GM19455 (cell line): ENCODE results near the gene FNBP1.
A peak's percentile ranks its signal among the peaks of the same experiment; 100 is the strongest.

Source experiments
- ATAC-seq: cut with Tn5 transposase; IDR thresholded peaks from one replicate; pipeline ENCODE4 v1.9.1; 2021; ENCODE audit not compliant: unreplicated experiment

Gene FNBP1

GRCh38 chr9:130045725-130046450, 2.9 kb upstream of the FNBP1 start:
- no peak for ATAC-seq

DNA sequence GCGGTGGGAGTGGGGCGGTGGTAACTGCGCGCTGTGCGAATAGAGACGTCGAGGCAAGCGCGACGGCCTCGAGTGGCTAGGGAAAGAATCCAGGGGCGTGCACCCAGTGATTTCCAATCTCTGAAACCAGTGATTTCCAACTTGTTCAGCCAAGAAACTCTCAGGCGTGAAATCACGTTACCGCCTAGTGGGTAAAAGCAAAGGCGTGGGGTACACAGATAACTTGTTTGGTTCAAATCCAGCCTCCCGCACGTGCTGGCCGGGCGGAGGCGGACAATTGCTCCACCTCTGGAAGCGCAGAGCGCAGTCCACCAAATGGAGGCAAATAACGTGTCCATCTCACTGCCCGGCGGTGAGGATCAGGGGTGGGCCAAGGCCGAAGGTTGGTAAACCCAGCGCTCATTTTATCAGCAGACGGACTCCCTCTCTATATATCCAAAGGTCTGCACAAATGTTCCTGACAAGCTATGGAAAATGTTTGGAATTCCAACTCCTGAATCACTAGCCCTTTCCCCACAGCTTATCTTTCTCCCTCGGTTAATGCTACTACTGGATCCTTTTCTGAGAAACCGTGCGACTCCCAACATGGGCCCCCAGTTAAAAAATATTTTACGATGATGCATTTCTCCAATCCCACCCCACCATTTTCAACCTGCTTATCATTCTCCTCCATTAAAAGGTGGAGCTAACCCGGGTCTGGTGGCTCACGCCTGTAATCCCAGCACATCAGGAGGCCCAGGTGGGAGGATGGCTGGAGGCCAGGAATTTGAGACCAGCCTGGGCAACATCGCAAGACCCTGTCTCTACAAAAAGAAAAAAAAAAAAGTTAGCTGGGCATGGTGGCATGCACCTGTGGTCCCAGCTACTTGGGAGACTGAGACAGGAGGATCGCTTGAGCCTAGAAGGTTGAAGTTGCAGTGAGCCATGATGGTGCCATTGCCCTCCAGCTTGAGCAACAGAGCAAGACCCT, 950 bp upstream of the FNBP1 start:
- ATAC-seq, result no peak

DNA sequence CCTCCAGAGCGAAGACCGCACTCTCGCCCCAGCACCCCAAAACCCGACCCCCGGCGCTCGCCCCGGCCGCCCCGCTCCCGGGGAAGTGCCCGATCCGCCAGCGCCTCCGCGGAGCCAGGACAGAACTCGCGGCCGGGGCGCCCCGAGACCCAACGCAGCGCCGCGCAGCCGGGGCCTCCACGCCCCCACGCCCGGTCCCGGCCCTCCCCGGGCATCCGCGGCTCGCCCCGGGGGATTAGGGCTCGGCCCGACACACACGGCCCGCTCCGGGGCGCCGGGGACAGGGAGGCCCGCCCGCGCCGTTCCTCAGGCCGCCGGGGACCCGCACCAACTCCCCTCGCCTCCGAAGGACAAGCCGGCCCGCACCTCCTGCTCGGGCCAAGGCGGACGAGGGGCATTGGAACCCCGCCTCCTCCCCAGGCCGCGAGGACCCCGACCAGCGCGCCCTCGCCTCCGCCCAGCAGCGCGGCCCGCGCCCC, 544 bp downstream of the FNBP1 start:
- peak; percentile 0 for ATAC-seq

GRCh38 chr9:130041648-130042405, 1.2 kb downstream of the FNBP1 start:
- no peak for ATAC-seq

GRCh38 chr9:130040984-130041647, 1.9 kb downstream of the FNBP1 start:
- no peak for ATAC-seq

DNA sequence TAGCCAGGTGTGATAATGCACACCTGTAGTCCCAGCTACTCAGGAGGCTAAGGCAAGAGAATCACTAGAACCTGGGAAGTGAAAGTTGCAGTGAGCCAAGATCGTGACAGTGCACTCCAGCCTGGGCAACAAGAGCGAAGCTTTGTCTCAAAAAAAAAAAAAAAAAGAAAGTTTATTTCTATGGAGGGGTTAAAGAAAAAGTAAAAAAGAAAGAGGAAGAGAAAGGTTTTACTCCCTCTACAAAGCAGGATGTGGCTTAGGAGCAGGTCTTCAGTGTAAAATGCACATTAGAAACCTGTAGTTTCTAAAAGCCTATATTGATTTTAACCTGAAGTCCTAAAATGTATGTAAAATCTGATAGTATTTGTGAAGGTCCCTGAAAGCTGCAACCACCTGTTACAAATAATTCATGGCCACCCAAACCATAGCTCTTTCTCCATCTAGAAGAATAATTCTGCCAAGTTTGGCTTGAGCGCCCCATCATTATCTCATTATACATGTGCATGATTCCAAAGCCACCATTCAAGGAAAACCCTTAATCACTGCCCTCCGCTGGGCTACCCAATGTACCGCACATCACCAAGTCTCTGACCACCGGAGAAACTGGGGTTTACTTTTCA, 3.4 kb downstream of the FNBP1 start:
- ATAC-seq, result no peak

GRCh38 chr9:130036099-130036498, 6.9 kb downstream of the FNBP1 start:
- no peak for ATAC-seq

DNA sequence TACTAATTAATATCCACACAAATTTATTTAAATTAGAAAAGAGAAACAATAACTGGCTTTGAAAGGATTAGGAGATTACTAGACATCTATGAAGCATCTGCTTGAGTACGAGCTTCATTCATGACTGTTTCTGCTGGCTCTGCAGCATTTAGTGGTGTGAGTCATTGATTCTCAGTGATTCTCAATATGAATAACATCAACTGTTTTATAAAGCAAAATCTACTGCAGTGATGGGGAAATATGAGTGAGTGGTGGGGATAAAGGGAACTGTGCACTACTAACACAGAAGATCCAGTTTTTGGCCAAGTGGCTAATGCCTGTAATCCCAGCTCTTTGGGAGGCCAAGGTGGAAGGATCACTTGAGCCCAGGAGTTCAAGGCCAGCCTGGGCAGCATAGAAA, 8.4 kb downstream of the FNBP1 start:
- no peak for ATAC-seq

- ATAC-seq, result no peak
These were observed 12.3 kb downstream of the FNBP1 start for GRCh38 chr9:130030651-130031127.

DNA sequence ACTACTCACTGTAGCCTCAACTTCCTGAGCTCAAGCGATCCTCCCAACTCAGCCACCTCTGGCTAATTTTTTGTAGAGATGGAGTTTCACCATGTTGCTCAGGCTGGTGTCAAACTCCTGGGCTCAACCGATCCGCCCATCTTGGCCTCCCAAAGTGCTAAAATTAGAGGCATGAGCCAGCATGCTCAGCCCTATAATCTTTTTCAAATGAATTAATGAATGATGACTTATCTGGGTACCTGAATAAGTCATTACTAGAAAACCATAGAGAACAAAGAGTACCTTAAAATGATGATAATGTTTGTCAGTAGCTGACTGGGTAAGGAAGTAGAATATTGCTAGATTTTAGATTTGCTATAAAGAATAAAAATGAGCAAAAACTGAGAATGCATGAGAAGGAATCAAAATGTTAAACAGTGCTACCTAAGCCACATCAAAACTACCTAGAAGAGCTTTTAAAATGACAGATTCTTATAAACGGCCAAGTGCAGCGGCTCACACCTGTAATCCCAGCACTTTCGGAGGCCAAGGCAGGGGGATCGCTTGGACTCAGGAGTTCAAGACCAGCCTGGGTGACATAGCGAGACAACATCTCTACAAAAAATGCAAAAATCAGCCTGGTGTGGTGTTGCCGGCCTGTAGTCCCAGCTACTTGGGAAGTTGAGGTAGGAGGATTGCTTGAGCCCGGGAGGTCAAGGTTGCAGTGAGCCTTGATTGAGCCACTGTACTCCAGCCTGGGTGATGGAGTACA, 13.6 kb downstream of the FNBP1 start:
- ATAC-seq, result no peak

DNA sequence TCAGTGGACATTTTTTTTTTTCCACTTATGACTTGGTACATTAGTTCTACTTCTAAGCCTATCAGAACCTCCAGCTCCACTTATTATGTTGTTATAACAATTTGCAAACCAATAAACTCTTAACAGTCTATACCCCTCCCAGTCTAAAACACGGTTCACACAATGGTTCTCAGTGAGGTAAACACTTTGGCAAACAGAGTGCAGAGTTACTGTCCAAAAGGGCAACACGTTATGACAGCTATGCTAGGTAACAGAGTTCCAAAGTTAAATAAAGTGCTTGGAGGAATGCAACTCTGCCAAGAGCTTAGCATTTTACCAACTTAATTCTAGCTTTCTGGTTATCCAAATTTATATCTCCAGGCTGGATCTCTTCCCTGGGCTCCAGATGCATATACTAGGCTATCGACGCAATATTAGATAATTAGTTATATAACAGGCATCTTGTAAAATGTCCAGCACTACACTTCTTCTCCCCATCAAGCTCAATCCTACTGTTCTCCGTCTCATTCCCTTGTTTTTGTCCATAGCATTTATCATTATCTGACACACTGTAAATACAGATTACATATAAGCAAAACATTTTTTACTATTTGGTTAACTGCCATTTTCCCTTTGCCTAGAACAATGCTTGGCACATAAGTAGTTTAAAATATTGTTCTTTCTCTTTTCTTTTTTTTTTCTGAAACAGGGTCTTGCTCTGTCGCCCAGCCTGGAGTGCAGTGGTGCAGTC, 14.3 kb downstream of the FNBP1 start:
- ATAC-seq, result no peak

DNA sequence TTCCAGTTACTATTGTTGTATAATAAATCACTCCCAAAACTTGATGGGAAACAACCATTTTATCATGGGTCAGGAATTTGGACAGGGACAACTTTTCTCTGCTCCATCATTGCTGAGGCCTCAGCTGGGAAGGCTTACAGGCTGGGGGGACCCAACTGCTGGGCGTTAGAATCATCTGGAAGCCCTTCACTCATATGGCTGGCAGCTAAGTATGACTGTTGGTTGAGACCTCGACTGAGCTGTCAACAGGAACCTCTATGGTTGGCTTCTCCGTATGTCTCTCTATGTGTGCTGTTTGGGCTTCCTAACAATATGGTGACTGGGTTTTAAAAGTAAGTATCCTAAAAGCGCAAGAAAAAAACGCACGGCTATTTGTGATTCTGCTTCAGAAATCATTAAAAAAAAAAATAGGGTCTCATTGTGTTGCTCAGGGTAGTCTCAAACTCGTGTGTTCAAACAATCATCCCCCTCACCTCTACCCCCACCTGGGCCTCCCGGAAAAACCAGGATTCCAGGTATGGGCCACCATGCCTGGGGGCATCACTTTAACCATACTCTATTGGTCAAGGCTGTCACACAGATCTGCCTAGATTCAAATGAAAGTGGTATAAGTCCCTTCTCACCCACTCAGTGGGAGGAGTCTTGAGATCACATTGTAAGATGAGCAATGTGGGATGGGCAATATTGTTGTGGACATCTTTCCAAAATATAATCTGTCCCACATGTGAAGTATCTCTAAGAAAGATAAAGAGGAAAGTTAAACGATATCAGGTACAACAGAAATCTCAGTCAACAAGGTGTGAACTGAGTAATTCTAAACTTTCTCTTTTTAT, 15.2 kb downstream of the FNBP1 start:
- no peak for ATAC-seq

- no peak for ATAC-seq
These were observed 16.2 kb downstream of the FNBP1 start for GRCh38 chr9:130026583-130027340.

GRCh38 chr9:130024597-130024994, 18.4 kb downstream of the FNBP1 start:
- ATAC-seq, result no peak

- ATAC-seq, result no peak
These were observed 18.9 kb downstream of the FNBP1 start for GRCh38 chr9:130023994-130024596.

DNA sequence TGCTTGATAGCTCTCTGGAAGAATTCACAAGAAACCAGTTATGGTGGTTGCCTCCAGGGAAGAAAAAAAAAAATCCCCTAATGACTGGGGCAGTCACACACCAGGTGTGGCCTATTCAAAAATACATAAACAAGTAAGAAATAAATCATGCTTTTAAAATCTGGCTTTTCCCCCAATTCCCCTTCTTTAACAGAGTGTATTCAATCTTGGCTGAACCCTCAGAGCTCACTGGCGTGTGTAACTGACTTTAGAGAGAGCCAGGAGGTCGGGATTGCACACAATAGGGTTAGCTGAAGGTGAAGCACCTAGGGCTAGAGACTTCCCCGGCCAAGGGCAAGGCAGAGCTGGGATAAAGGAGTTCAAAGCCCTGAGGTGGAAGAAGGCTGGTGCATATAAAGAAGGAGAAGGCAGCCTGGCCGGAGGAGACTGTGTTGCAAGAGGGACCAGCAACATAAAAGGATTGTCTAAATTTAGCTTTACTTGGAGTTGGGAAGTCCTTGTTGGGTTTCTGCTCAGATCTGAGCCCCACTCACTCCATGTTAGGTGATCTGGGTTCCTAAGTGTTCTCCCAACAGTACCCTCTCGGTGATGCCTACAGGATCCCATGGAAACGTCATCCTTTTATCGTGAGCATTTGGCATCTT, 19.7 kb downstream of the FNBP1 start:
- no peak for ATAC-seq
